Kidney (tissue), 14 donors: ENCODE measurements around the gene WWOX. TPM values are rescaled to one million over a fixed set of nuclear protein-coding genes. Genes with fewer than 3 reads are reported as not detected.

Experiments used
- DNase-seq, 5 donors: peaks; one replicate each; pipeline ENCODE4 v3.0.0-alpha.2; 2013 to 2020
- FAIRE-seq: peaks from 2 replicates; lab custom pipeline; 2012; peaks lifted over from hg19 to GRCh38; lab: Jason Lieb, UNC
- H3K27ac ChIP-seq, 2 donors: one replicate each; pipeline ENCODE4 v1.7.0; 2013; ENCODE audit warnings: low read depth in 2 of 2, low read length in 2 of 2, inconsistent platforms in 1 of 2
- H3K27me3 ChIP-seq: one replicate; pipeline ENCODE4 v1.7.1; 2013; ENCODE audit warnings: low read length, inconsistent platforms; ENCODE audit not compliant: control insufficient read depth, insufficient read depth
- H3K36me3 ChIP-seq, 3 donors: one replicate each; pipeline versions ENCODE4 v1.7.0 to v1.7.1; 2013; ENCODE audit warnings: low read length in 3 of 3, control low read depth in 1 of 3, inconsistent platforms in 1 of 3; ENCODE audit not compliant: insufficient read depth in 3 of 3, control insufficient read depth in 2 of 3
- H3K4me1 ChIP-seq, 3 donors: one replicate each; pipeline versions ENCODE4 v1.7.0 to v1.7.1; 2013; ENCODE audit warnings: low read length in 3 of 3, inconsistent platforms in 1 of 3, low read depth in 1 of 3; ENCODE audit not compliant: control insufficient read depth in 2 of 3, insufficient read depth in 2 of 3
- H3K4me3 ChIP-seq, 3 donors: one replicate each; pipeline versions ENCODE4 v1.7.0 to v1.8.1; 2013; ENCODE audit warnings: low read length in 3 of 3, control low read depth in 1 of 3, inconsistent platforms in 1 of 3
- H3K9ac ChIP-seq, 3 donors: one replicate each; pipeline versions ENCODE4 v1.7.0 to v1.7.1; 2013; ENCODE audit warnings: low read length in 3 of 3, control low read depth in 1 of 3, inconsistent platforms in 1 of 3
- H3K9me3 ChIP-seq, 3 donors: one replicate each; pipeline versions ENCODE4 v1.7.0 to v1.7.1; 2013; ENCODE audit warnings: low read length in 3 of 3, control low read depth in 1 of 3, inconsistent platforms in 1 of 3; ENCODE audit not compliant: control insufficient read depth in 2 of 3, insufficient read depth in 1 of 3
- intact Hi-C: fragments of 100-400 bp; cut with DNase I; formaldehyde crosslinking; loops from one replicate; pipeline ENCODE4 v1.11.1; 2022
- polyA plus RNA-seq: library from polyadenylated mRNA; stranded (reverse); fragments of 350-450 nt; fragmentation: Illumina TruSeq; extraction: RNeasy Lipid Tissue Mini Kit (QIAGEN cat#74804); gene quantifications from one replicate; pipeline ENCODE4 v1.2.3, GENCODE V29; 2014; ENCODE audit warnings: low read depth, low replicate concordance; ENCODE audit not compliant: insufficient read depth
- total RNA-seq: library from RNA; stranded (reverse); fragmentation: NEBNext Ultra II Directional; extraction: Animal tissue kit (Norgen Biotek cat#: 25700); gene quantifications from one replicate; pipeline ENCODE4 v1.2.1, GENCODE V29; 2021
- TF ChIP-seq, protein P1 (sequence below): IDR thresholded peaks from 3 replicates; pipeline ENCODE4 v1.5.1; 2012; ENCODE audit warnings: mild to moderate bottlenecking, moderate library complexity, borderline replicate concordance; ENCODE audit not compliant: insufficient read depth; ENCODE audit errors: extremely low read depth
- donor health status: control.
- donor health status: control.
- donor health status: control.
- donor health status: control.
- donor health status: control.
- donor health status: DM: yes; HTN: yes; CAD: no.
- donor health status: Normal renal cell carcinoma (clear cell type).

The WWOX gene
- total and polyA plus RNA-seq, 2 donors from 2014 or later: 22.5 to 30.3 TPM

DNA sequence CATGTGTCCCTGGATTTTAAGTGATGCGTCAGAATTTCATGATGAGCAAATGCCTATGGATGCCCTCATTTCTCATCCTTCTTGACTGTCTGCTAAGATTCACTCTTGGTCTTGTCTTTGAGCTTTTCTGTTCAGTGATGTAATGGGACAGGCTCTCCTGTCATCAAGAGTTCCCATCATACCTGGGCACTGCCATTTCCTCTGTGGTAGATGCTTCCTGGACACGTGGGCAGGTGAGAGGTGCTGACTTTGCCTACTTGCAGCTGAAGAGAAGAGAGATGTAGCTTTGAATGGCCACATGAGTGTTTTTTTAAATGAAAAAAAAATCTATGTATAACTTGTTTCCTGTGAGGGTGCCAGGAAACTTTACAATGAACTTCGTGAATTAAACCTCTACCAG is 943.4 kb downstream of the WWOX start:
- DNase-seq (no peak), FAIRE-seq (no peak)
- H3K27me3 ChIP-seq: no peaks in the 10 kb centered on the region
- no peaks in the 10 kb centered on the region for H3K36me3 ChIP-seq
- H3K4me3 ChIP-seq: no peak overlapping the region
- intact Hi-C loops: no loop called here
- H3K9me3 ChIP-seq: no peaks in the 10 kb centered on the region
- no peak overlapping the region for H3K9ac ChIP-seq
- no peak overlapping the region for H3K27ac ChIP-seq
- TF ChIP-seq, protein P1, sequence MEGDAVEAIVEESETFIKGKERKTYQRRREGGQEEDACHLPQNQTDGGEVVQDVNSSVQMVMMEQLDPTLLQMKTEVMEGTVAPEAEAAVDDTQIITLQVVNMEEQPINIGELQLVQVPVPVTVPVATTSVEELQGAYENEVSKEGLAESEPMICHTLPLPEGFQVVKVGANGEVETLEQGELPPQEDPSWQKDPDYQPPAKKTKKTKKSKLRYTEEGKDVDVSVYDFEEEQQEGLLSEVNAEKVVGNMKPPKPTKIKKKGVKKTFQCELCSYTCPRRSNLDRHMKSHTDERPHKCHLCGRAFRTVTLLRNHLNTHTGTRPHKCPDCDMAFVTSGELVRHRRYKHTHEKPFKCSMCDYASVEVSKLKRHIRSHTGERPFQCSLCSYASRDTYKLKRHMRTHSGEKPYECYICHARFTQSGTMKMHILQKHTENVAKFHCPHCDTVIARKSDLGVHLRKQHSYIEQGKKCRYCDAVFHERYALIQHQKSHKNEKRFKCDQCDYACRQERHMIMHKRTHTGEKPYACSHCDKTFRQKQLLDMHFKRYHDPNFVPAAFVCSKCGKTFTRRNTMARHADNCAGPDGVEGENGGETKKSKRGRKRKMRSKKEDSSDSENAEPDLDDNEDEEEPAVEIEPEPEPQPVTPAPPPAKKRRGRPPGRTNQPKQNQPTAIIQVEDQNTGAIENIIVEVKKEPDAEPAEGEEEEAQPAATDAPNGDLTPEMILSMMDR: no peak
- no peaks in the 10 kb centered on the region for H3K4me1 ChIP-seq

DNA sequence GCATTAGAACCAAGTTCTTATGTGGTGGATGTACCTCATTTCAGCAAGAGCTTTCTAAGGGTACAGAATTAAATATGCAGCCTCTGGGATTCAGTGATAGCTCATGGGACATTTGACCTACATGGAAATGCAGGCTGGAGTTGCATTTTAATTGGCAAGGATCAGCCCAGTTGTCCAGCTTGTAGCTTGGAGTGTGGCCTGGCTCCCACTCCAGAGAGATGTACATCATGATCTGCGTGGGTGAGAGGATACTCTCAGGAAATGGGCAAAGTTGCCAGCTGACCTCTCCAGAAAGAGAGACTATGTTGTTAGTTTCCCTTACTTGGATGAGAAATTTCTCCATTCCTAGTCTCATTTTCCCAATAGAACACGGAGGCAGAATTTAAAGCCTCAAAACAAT is 945.7 kb downstream of the WWOX start:
- no peak overlapping the region for H3K27ac ChIP-seq
- H3K9ac ChIP-seq: no peak overlapping the region
- H3K4me1 ChIP-seq: no peaks in the 10 kb centered on the region
- no peaks in the 10 kb centered on the region for H3K9me3 ChIP-seq
- FAIRE-seq (no peak), DNase-seq (no peak)
- H3K4me3 ChIP-seq: no peak overlapping the region
- intact Hi-C loops: no loop called here
- TF ChIP-seq, protein P1: no peak
- no peaks in the 10 kb centered on the region for H3K27me3 ChIP-seq
- no peaks in the 10 kb centered on the region for H3K36me3 ChIP-seq

- no peaks in the 10 kb centered on the region for H3K36me3 ChIP-seq
- intact Hi-C loops: no loop called here
- no peaks in the 10 kb centered on the region for H3K27me3 ChIP-seq
- no peaks in the 10 kb centered on the region for H3K9me3 ChIP-seq
- TF ChIP-seq, protein P1: peak; percentile 30
- no peak overlapping the region for H3K4me3 ChIP-seq
- DNase-seq (no peak), FAIRE-seq (no peak)
- no peak overlapping the region for H3K9ac ChIP-seq
- H3K4me1 ChIP-seq: no peaks in the 10 kb centered on the region
- H3K27ac ChIP-seq: no peak overlapping the region
Observed at GRCh38 chr16:79047337-79047736, 947.9 kb downstream of the WWOX start.

GRCh38 chr16:79049040-79049439 is 949.6 kb downstream of the WWOX start:
- Histone ChIP-seq H3K9me3 (no peaks in the 10 kb centered on the region), H3K4me3 (no peak overlapping the region), H3K9ac (no peak overlapping the region), H3K36me3 (no peaks in the 10 kb centered on the region), H3K27ac (no peak overlapping the region), H3K27me3 (no peaks in the 10 kb centered on the region), H3K4me1 (no peaks in the 10 kb centered on the region)
- FAIRE-seq: no peak
- intact Hi-C loops: no loop called here
- TF ChIP-seq, protein P1: no peak
- DNase-seq: no peak
